CD4-positive, alpha-beta T cell treated with Interleukin-6 for 4 hours (primary cell): ENCODE data around the gene CACNA1D.

Experiments used
- DNase-seq: peaks from one replicate; pipeline ENCODE4 v3.0.0-alpha.2; 2020; ENCODE audit warnings: mixed read lengths

CACNA1D gene

GRCh38 chr3:53581671-53582070 lies 87.3 kb downstream of the CACNA1D start:
- no peak for DNase-seq

GRCh38 chr3:53583161-53583690 lies 88.8 kb downstream of the CACNA1D start:
- no peak for DNase-seq

GRCh38 chr3:53585049-53585448 lies 90.6 kb downstream of the CACNA1D start:
- no peak for DNase-seq

GRCh38 chr3:53585627-53586026 lies 91.2 kb downstream of the CACNA1D start:
- DNase-seq: no peak

GRCh38 chr3:53588122-53588521 lies 93.7 kb downstream of the CACNA1D start:
- no peak for DNase-seq

- DNase-seq: no peak
These were observed 94.8 kb downstream of the CACNA1D start for GRCh38 chr3:53589201-53589600.

GRCh38 chr3:53589806-53590205 lies 95.4 kb downstream of the CACNA1D start:
- no peak for DNase-seq

- DNase-seq: no peak
These were observed 96.2 kb downstream of the CACNA1D start for GRCh38 chr3:53590606-53591005.

- no peak for DNase-seq
These were observed 97.2 kb downstream of the CACNA1D start for GRCh38 chr3:53591646-53592045.

GRCh38 chr3:53592862-53593261 lies 98.5 kb downstream of the CACNA1D start:
- no peak for DNase-seq

GRCh38 chr3:53593611-53594010 lies 99.2 kb downstream of the CACNA1D start:
- DNase-seq: no peak

- DNase-seq: no peak
These were observed 99.9 kb downstream of the CACNA1D start for GRCh38 chr3:53594276-53594675.

- no peak for DNase-seq
These were observed 101.2 kb downstream of the CACNA1D start for GRCh38 chr3:53595660-53596059.

GRCh38 chr3:53597136-53597915 lies 102.9 kb downstream of the CACNA1D start:
- DNase-seq: no peak

- no peak for DNase-seq
These were observed 105.4 kb downstream of the CACNA1D start for GRCh38 chr3:53599771-53600170.

GRCh38 chr3:53602866-53603265 lies 108.5 kb downstream of the CACNA1D start:
- no peak for DNase-seq

GRCh38 chr3:53604232-53604631 lies 109.8 kb downstream of the CACNA1D start:
- DNase-seq: no peak

GRCh38 chr3:53606793-53607192 lies 112.4 kb downstream of the CACNA1D start:
- DNase-seq: no peak

- no peak for DNase-seq
These were observed 118.1 kb downstream of the CACNA1D start for GRCh38 chr3:53612508-53612907.

- no peak for DNase-seq
These were observed 118.7 kb downstream of the CACNA1D start for GRCh38 chr3:53613125-53613524.

- DNase-seq: no peak
These were observed 119.9 kb downstream of the CACNA1D start for GRCh38 chr3:53614307-53614706.

GRCh38 chr3:53616321-53616720 lies 121.9 kb downstream of the CACNA1D start:
- no peak for DNase-seq

GRCh38 chr3:53616971-53617892 lies 122.8 kb downstream of the CACNA1D start:
- DNase-seq: no peak
